Osteoblast (primary cell): ENCODE data around the gene MAP3K7. TPM values are rescaled to one million over a fixed set of nuclear protein-coding genes. Genes with fewer than 3 reads are reported as not detected.
A peak's percentile ranks its signal among the peaks of the same experiment; 100 is the strongest.

Experiments
- DNase-seq: peaks from one replicate; pipeline ENCODE4 v3.0.0; 2011; ENCODE audit warnings: low spot score, mixed read lengths; ENCODE audit not compliant: insufficient read length; ENCODE audit errors: missing footprints
- H2AFZ ChIP-seq: 2 replicates; pipeline ENCODE4 v1.6.0; 2011; ENCODE audit warnings: mild to moderate bottlenecking, low read length
- H3K27ac ChIP-seq: 2 replicates; pipeline ENCODE4 v1.5.1; 2011; ENCODE audit warnings: mild to moderate bottlenecking, low read depth, low read length, moderate library complexity
- H3K27me3 ChIP-seq: 2 replicates; pipeline ENCODE4 v1.6.0; 2012; ENCODE audit warnings: mild to moderate bottlenecking, control low read depth, inconsistent platforms, low read length, moderate library complexity; ENCODE audit not compliant: insufficient read depth
- H3K36me3 ChIP-seq: 2 replicates; pipeline ENCODE4 v1.5.1; 2011; ENCODE audit warnings: mild to moderate bottlenecking, low read length, control low read depth, moderate library complexity; ENCODE audit not compliant: insufficient read depth
- H3K4me1 ChIP-seq: 2 replicates; pipeline ENCODE4 v1.5.1; 2011; ENCODE audit warnings: mild to moderate bottlenecking, low read length, control low read depth, moderate library complexity; ENCODE audit not compliant: insufficient read depth
- H3K4me2 ChIP-seq: 2 replicates; pipeline ENCODE4 v1.6.0; 2011; ENCODE audit warnings: mild to moderate bottlenecking, low read length; ENCODE audit not compliant: insufficient read depth
- H3K4me3 ChIP-seq: fragments of 200-600 bp; sonication (generic); 3 replicates; pipeline ENCODE4 v1.5.1; 2012; ENCODE audit warnings: mild to moderate bottlenecking, low read length, inconsistent platforms; ENCODE audit not compliant: insufficient read depth
- H3K79me2 ChIP-seq: 2 replicates; pipeline ENCODE4 v1.6.0; 2012; ENCODE audit warnings: mild to moderate bottlenecking, low read length, control low read depth, inconsistent platforms; ENCODE audit not compliant: insufficient read depth
- H3K9me3 ChIP-seq: 2 replicates; pipeline ENCODE4 v1.5.1; 2011; ENCODE audit warnings: low read depth, low read length, control low read depth
- H4K20me1 ChIP-seq: 2 replicates; pipeline ENCODE4 v1.6.0; 2012; ENCODE audit warnings: mild to moderate bottlenecking, low read length, control low read depth; ENCODE audit not compliant: insufficient read depth
- CTCF ChIP-seq: IDR thresholded peaks from 2 replicates; pipeline ENCODE4 v1.5.1; 2011; ENCODE audit warnings: mild to moderate bottlenecking, low read depth, low read length, moderate library complexity; ENCODE audit errors: extremely low read depth
- total RNA-seq: library from RNA; depleted of rRNA; stranded (reverse); fragments of >200 nt; gene quantifications from 2 replicates; pipeline ENCODE4 v1.2.3, GENCODE V29; 2012

The MAP3K7 gene
- total RNA-seq, 1 donor = 38.4 TPM

DNA sequence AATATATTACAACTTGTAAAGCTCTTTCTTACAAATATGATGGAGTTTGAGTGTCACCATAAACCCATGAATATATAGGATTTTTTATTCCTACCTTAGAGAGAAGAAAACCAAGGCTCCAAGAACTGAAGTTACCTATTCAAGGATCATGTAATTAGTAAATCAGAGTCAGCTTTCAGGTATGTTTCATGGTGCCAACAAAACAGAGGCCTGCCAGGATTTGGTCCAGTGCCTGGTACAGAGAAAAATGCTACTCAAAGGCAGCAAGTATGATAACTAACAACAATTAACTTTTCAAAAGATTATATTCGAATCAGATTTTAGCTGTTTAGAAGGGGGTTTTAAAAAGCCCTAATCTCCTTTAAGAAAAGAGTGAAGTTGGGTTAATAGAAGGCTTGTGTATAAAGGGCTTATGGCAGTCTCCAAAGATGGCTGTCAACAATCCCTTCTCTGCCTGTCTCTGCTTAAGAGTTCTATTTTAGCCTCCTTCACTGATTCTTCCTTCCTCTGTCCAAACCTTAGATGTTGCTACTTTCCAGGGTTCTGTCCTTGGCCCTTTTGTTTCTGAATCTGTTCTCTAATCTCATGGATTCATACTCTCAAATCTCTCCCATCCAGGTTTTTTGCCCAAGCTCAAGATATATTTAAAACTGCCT lies 7.8 kb downstream of the MAP3K7 start:
- no peak overlapping the region for H3K4me2 ChIP-seq
- no peak overlapping the region for H3K4me3 ChIP-seq
- H4K20me1 ChIP-seq = peaks cover 53% of the 10 kb centered on the region
- no peak for TF ChIP-seq CTCF
- DNase-seq = no peak
- H3K4me1 ChIP-seq = peaks cover 14% of the 10 kb centered on the region
- no peak overlapping the region for H3K27ac ChIP-seq
- no peaks in the 10 kb centered on the region for H3K27me3 ChIP-seq
- H3K9me3 ChIP-seq = no peaks in the 10 kb centered on the region
- peaks cover 8% of the 10 kb centered on the region for H3K36me3 ChIP-seq
- no peak overlapping the region for H2AFZ ChIP-seq
- H3K79me2 ChIP-seq = peaks cover 100% of the 10 kb centered on the region

DNA sequence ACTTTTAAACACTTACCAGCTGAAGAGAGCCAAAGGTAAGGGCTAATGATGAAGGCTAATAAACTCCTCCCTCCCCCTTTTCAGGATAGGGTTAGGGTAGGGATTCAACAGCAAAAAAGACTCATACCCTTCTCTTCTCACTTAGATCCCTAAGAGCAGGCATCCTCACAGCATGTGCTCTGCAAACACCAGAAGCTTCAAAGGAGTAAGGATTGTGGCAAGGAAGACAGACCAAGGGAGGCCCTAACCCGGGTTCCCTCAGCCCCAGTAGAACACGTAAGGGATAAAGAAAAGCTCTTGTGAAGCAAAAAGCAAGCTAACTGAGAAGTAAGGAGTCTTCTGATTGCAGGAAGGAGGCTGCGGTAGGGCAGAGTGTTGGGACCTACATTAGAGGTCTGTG lies 11.6 kb downstream of the MAP3K7 start:
- no peak for TF ChIP-seq CTCF
- peaks cover 92% of the 10 kb centered on the region for H3K79me2 ChIP-seq
- H3K4me2 ChIP-seq = no peak overlapping the region
- H4K20me1 ChIP-seq = peaks cover 34% of the 10 kb centered on the region
- no peaks in the 10 kb centered on the region for H3K27me3 ChIP-seq
- H3K36me3 ChIP-seq = peaks cover 13% of the 10 kb centered on the region
- no peak for DNase-seq
- no peaks in the 10 kb centered on the region for H3K9me3 ChIP-seq
- no peak overlapping the region for H2AFZ ChIP-seq
- no peaks in the 10 kb centered on the region for H3K4me1 ChIP-seq
- H3K27ac ChIP-seq = no peak overlapping the region
- H3K4me3 ChIP-seq = no peak overlapping the region

DNA sequence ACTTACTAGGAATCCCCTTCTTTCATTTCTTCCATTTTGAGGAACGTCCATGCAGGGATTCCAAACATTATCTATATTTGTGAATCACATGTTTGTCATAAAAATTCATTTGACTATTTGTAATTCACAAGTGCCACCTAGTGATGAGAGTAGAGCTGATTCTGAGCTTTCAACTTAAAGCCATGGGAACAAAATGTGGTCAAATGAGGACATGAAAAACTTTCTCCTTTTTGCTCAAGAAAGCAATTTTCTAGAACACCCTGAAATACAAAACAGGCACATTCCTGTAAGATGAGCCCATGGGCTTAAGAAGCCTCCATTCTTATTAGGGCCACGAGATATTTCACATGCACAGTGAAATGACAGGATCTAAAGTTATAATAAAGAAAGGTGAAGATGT lies 12.3 kb downstream of the MAP3K7 start:
- no peaks in the 10 kb centered on the region for H3K4me1 ChIP-seq
- no peak for DNase-seq

GRCh38 chr6:90573624-90574023 lies 13.2 kb downstream of the MAP3K7 start:
- peaks cover 34% of the 10 kb centered on the region for H4K20me1 ChIP-seq
- peaks cover 11% of the 10 kb centered on the region for H3K36me3 ChIP-seq
- H3K9me3 ChIP-seq = no peaks in the 10 kb centered on the region
- H3K79me2 ChIP-seq = peaks cover 87% of the 10 kb centered on the region
- H3K4me2 ChIP-seq = no peak overlapping the region
- H2AFZ ChIP-seq = no peak overlapping the region
- no peaks in the 10 kb centered on the region for H3K4me1 ChIP-seq
- H3K4me3 ChIP-seq = no peak overlapping the region
- H3K27me3 ChIP-seq = no peaks in the 10 kb centered on the region
- DNase-seq = no peak
- H3K27ac ChIP-seq = no peak overlapping the region
- TF ChIP-seq CTCF = no peak

More for the DNA sequence above, 12.3 kb downstream of the MAP3K7 start:
- no peaks in the 10 kb centered on the region for H3K27me3 ChIP-seq
- H3K36me3 ChIP-seq = peaks cover 11% of the 10 kb centered on the region
- H3K4me3 ChIP-seq = no peak overlapping the region
- H3K9me3 ChIP-seq = no peaks in the 10 kb centered on the region
- no peak overlapping the region for H3K4me2 ChIP-seq
- no peak overlapping the region for H3K27ac ChIP-seq
- H3K79me2 ChIP-seq = peaks cover 90% of the 10 kb centered on the region
- H4K20me1 ChIP-seq = peaks cover 34% of the 10 kb centered on the region
- H2AFZ ChIP-seq = no peak overlapping the region
- TF ChIP-seq CTCF = peak; percentile 23
